ENCODE results near the gene VSTM5. TPM values are rescaled to one million over a fixed set of nuclear protein-coding genes. Genes with fewer than 3 reads are reported as not detected.
A peak's percentile ranks its signal among the peaks of the same experiment; 100 is the strongest.

Gene VSTM5
- total RNA-seq, 1 experiment from 2014 or later = not detected

- H3K27ac ChIP-seq (ENCODE audit: low read depth, low read length, poor library complexity, severe bottlenecking) = no peak overlapping the region
- H3K27me3 ChIP-seq (replicated peaks; ENCODE audit: insufficient read depth, low read depth, low read length, poor library complexity) = no peaks in the 10 kb centered on the region
- H3K36me3 ChIP-seq (ENCODE audit: insufficient read depth, low read length, poor library complexity, severe bottlenecking) = peaks cover 4% of the 10 kb centered on the region
- no peak overlapping the region for H3K4me3 ChIP-seq (ENCODE audit: low read depth, low read length, poor library complexity, severe bottlenecking)
- ChIA-PET CTCF (no interaction called here), POLR2A (ENCODE audit: low non-redundant PET) (no interaction called here)
- TF ChIP-seq, protein P1, sequence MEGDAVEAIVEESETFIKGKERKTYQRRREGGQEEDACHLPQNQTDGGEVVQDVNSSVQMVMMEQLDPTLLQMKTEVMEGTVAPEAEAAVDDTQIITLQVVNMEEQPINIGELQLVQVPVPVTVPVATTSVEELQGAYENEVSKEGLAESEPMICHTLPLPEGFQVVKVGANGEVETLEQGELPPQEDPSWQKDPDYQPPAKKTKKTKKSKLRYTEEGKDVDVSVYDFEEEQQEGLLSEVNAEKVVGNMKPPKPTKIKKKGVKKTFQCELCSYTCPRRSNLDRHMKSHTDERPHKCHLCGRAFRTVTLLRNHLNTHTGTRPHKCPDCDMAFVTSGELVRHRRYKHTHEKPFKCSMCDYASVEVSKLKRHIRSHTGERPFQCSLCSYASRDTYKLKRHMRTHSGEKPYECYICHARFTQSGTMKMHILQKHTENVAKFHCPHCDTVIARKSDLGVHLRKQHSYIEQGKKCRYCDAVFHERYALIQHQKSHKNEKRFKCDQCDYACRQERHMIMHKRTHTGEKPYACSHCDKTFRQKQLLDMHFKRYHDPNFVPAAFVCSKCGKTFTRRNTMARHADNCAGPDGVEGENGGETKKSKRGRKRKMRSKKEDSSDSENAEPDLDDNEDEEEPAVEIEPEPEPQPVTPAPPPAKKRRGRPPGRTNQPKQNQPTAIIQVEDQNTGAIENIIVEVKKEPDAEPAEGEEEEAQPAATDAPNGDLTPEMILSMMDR (conservative IDR thresholded peaks at IDR 0.05; ENCODE audit: low read depth, low read length) = no peak
- TF ChIP-seq EZH2 (IDR thresholded peaks at IDR 0.05; ENCODE audit: borderline replicate concordance, low read depth, low read length, poor library complexity, severe bottlenecking) = no peak
- BruUV-seq (replicated peaks) = no TSS peak
- intact Hi-C loops (cut with micrococcal nuclease; ENCODE audit: unreplicated experiment) = no loop called here
- DNase-seq (ENCODE audit: low spot score) = no peak
- no peaks in the 10 kb centered on the region for H3K9me3 ChIP-seq (ENCODE audit: low read depth, low read length, poor library complexity, severe bottlenecking)
- no peaks in the 10 kb centered on the region for H3K4me1 ChIP-seq (ENCODE audit: insufficient read depth, low read length, poor library complexity, severe bottlenecking)
Observed at GRCh38 chr11:93819966-93820695, 30.3 kb downstream of the VSTM5 start.

GRCh38 chr11:93817426-93818348, 32.7 kb downstream of the VSTM5 start:
- H3K4me1 ChIP-seq (ENCODE audit: insufficient read depth, low read length, poor library complexity, severe bottlenecking) = no peaks in the 10 kb centered on the region
- ChIA-PET CTCF (no interaction called here), POLR2A (ENCODE audit: low non-redundant PET) (no interaction called here)
- no peaks in the 10 kb centered on the region for H3K27me3 ChIP-seq (replicated peaks; ENCODE audit: insufficient read depth, low read depth, low read length, poor library complexity)
- intact Hi-C loops (cut with micrococcal nuclease; ENCODE audit: unreplicated experiment) = no loop called here
- H3K27ac ChIP-seq (ENCODE audit: low read depth, low read length, poor library complexity, severe bottlenecking) = no peak overlapping the region
- BruUV-seq (replicated peaks) = no TSS peak
- no peak overlapping the region for H3K4me3 ChIP-seq (ENCODE audit: low read depth, low read length, poor library complexity, severe bottlenecking)
- H3K9me3 ChIP-seq (ENCODE audit: low read depth, low read length, poor library complexity, severe bottlenecking) = no peaks in the 10 kb centered on the region
- peaks cover 23% of the 10 kb centered on the region for H3K36me3 ChIP-seq (ENCODE audit: insufficient read depth, low read length, poor library complexity, severe bottlenecking)
- peak; percentile 11 for DNase-seq (ENCODE audit: low spot score)
- TF ChIP-seq EZH2 (IDR thresholded peaks at IDR 0.05; ENCODE audit: borderline replicate concordance, low read depth, low read length, poor library complexity, severe bottlenecking) = no peak
- TF ChIP-seq, protein P1 (conservative IDR thresholded peaks at IDR 0.05; ENCODE audit: low read depth, low read length) = no peak

DNA sequence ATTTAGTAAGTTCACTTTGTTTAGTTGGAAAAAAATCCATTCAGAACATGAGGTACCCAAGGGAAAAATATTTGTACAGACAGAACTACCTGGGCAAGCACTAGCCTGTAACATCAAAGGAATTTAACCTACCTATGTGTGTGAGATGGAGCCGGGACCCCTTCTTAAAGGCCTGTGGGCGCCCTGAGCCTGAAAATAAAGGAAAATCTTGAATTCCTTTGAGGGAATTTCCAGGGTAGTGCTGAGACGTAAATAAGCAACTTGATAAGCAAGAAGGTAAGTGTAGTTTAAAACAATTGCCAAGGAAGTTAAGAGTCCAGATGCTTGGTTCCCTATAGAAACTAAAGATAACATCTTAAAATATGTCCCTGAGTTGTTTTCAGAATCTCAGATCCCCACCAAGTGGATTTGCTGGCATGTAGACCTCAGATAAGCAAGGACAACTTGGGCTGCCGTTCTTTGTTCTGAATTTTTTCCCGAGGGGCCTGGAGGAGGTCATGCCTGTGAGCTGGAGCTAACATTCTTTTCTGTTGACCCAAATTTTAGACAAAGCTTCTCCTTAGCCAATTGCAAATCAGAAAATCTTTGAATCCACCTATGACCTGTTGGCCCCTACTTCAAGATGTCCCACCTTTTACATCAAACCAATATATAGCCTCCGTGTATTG, 35.3 kb downstream of the VSTM5 start:
- no peak overlapping the region for H3K4me3 ChIP-seq (ENCODE audit: low read depth, low read length, poor library complexity, severe bottlenecking)
- ChIA-PET CTCF (no interaction called here), POLR2A (ENCODE audit: low non-redundant PET) (no interaction called here)
- H3K36me3 ChIP-seq (ENCODE audit: insufficient read depth, low read length, poor library complexity, severe bottlenecking) = peaks cover 45% of the 10 kb centered on the region
- no peaks in the 10 kb centered on the region for H3K9me3 ChIP-seq (ENCODE audit: low read depth, low read length, poor library complexity, severe bottlenecking)
- no peaks in the 10 kb centered on the region for H3K4me1 ChIP-seq (ENCODE audit: insufficient read depth, low read length, poor library complexity, severe bottlenecking)
- BruUV-seq (replicated peaks) = no TSS peak
- intact Hi-C loops (cut with micrococcal nuclease; ENCODE audit: unreplicated experiment) = no loop called here
- TF ChIP-seq, protein P1 (conservative IDR thresholded peaks at IDR 0.05; ENCODE audit: low read depth, low read length) = no peak
- no peak for TF ChIP-seq EZH2 (IDR thresholded peaks at IDR 0.05; ENCODE audit: borderline replicate concordance, low read depth, low read length, poor library complexity, severe bottlenecking)
- no peaks in the 10 kb centered on the region for H3K27me3 ChIP-seq (replicated peaks; ENCODE audit: insufficient read depth, low read depth, low read length, poor library complexity)
- H3K27ac ChIP-seq (ENCODE audit: low read depth, low read length, poor library complexity, severe bottlenecking) = no peak overlapping the region
- DNase-seq (ENCODE audit: low spot score) = no peak
